Mesendoderm (in vitro differentiated cells): ENCODE measurements around the gene DDB1.

Experiments used
- DNase-seq: peaks from one replicate; pipeline ENCODE4 v3.0.0; 2013
- H2AK5ac ChIP-seq: 2 replicates; pipeline ENCODE4 v1.6.1; 2013; ENCODE audit warnings: low read length, inconsistent platforms
- H2BK120ac ChIP-seq: 2 replicates; pipeline ENCODE4 v1.6.1; 2013; ENCODE audit warnings: low read depth, mild to moderate bottlenecking, low read length, moderate library complexity, mixed read lengths
- H2BK15ac ChIP-seq: replicated peaks from 2 replicates; pipeline ENCODE4 v1.6.1; 2013; ENCODE audit warnings: low read depth, mild to moderate bottlenecking, moderate library complexity
- H2BK5ac ChIP-seq: 2 replicates; pipeline ENCODE4 v1.6.1; 2013; ENCODE audit warnings: low read length, inconsistent platforms
- H3K18ac ChIP-seq: 2 replicates; pipeline ENCODE4 v1.6.1; 2013; ENCODE audit warnings: mild to moderate bottlenecking, low read length, mixed read lengths
- H3K23ac ChIP-seq: one replicate; pipeline ENCODE4 v1.6.1; 2013; ENCODE audit warnings: low read length
- H3K27ac ChIP-seq: 2 replicates; pipeline ENCODE4 v1.5.1; 2013; ENCODE audit warnings: low read depth, mild to moderate bottlenecking, inconsistent platforms, low read length, moderate library complexity
- H3K27me3 ChIP-seq: 2 replicates; pipeline ENCODE4 v1.6.1; 2013; ENCODE audit warnings: low read length, control low read depth, mild to moderate bottlenecking, inconsistent platforms; ENCODE audit not compliant: insufficient read depth, poor library complexity
- H3K36me3 ChIP-seq: 2 replicates; pipeline ENCODE4 v1.6.1; 2013; ENCODE audit warnings: low read length, inconsistent platforms; ENCODE audit not compliant: control insufficient read depth, insufficient read depth
- H3K4ac ChIP-seq: one replicate; pipeline ENCODE4 v1.6.1; 2013; ENCODE audit warnings: low read depth, mild to moderate bottlenecking, low read length, moderate library complexity
- H3K4me1 ChIP-seq: 2 replicates; pipeline ENCODE4 v1.6.1; 2013; ENCODE audit warnings: low read depth, low read length, inconsistent platforms; ENCODE audit not compliant: control insufficient read depth
- H3K4me2 ChIP-seq: 2 replicates; pipeline ENCODE4 v1.6.1; 2013; ENCODE audit warnings: low read length
- H3K4me3 ChIP-seq: 2 replicates; pipeline ENCODE4 v1.5.1; 2013; ENCODE audit warnings: mild to moderate bottlenecking, low read length
- H3K56ac ChIP-seq: one replicate; pipeline ENCODE4 v1.6.1; 2013; ENCODE audit warnings: low read length
- H3K79me1 ChIP-seq: 2 replicates; pipeline ENCODE4 v1.6.1; 2013; ENCODE audit warnings: low read length, inconsistent platforms
- H3K79me2 ChIP-seq: 2 replicates; pipeline ENCODE4 v1.6.1; 2013; ENCODE audit warnings: mild to moderate bottlenecking, low read length; ENCODE audit not compliant: control insufficient read depth, insufficient read depth
- H3K9ac ChIP-seq: 2 replicates; pipeline ENCODE4 v1.6.1; 2013; ENCODE audit warnings: low read length, inconsistent platforms
- H4K5ac ChIP-seq: one replicate; pipeline ENCODE4 v1.6.1; 2013; ENCODE audit warnings: low read length
- H4K8ac ChIP-seq: one replicate; pipeline ENCODE4 v1.6.1; 2013; ENCODE audit warnings: low read depth, mild to moderate bottlenecking, control low read depth, low read length, moderate library complexity
- WGBS: extraction: QIAGEN DNeasy Blood & Tissue Kit; methylation state at CpG from one replicate; pipeline ENCODE4 v1.1.7; 2013; ENCODE audit warnings: low lambda C conversion rate, missing lambda C conversion rate; ENCODE audit not compliant: insufficient coverage; ENCODE audit errors: extremely low coverage; 5-methylcytosine and 5-hydroxymethylcytosine counted together

DDB1 gene

GRCh38 chr11:61353131-61354067, 20.5 kb upstream of the DDB1 start:
- no peak overlapping the region for H3K4me2 ChIP-seq
- H3K27ac ChIP-seq: no peak overlapping the region
- H3K79me2 ChIP-seq: no peaks in the 10 kb centered on the region
- no peaks in the 10 kb centered on the region for H3K79me1 ChIP-seq
- H3K9ac ChIP-seq: no peak overlapping the region
- H3K23ac ChIP-seq: no peak overlapping the region
- H3K27me3 ChIP-seq: no peaks in the 10 kb centered on the region
- no peak overlapping the region for H3K56ac ChIP-seq
- no peak overlapping the region for H3K4me3 ChIP-seq
- H4K8ac ChIP-seq: no peak overlapping the region
- H2BK5ac ChIP-seq: no peak overlapping the region
- H3K36me3 ChIP-seq: peaks cover 2% of the 10 kb centered on the region
- DNase-seq: no peak
- no peak overlapping the region for H2BK15ac ChIP-seq
- H2AK5ac ChIP-seq: no peak overlapping the region
- H2BK120ac ChIP-seq: no peak overlapping the region
- H3K4me1 ChIP-seq: no peaks in the 10 kb centered on the region
- no peak overlapping the region for H3K18ac ChIP-seq
- no peak overlapping the region for H3K4ac ChIP-seq
- WGBS: no CpG with 5 or more reads among the region's 15 CpGs
- no peak overlapping the region for H4K5ac ChIP-seq

- H3K4me1 ChIP-seq: no peaks in the 10 kb centered on the region
- no CpG with 5 or more reads among the region's 8 CpGs for WGBS
- H2AK5ac ChIP-seq: no peak overlapping the region
- no peaks in the 10 kb centered on the region for H3K79me1 ChIP-seq
- H3K23ac ChIP-seq: no peak overlapping the region
- H3K56ac ChIP-seq: no peak overlapping the region
- no peaks in the 10 kb centered on the region for H3K27me3 ChIP-seq
- no peak overlapping the region for H3K4ac ChIP-seq
- H3K79me2 ChIP-seq: no peaks in the 10 kb centered on the region
- H3K27ac ChIP-seq: no peak overlapping the region
- H3K9ac ChIP-seq: no peak overlapping the region
- H4K8ac ChIP-seq: no peak overlapping the region
- no peak overlapping the region for H4K5ac ChIP-seq
- H3K36me3 ChIP-seq: peaks cover 3% of the 10 kb centered on the region
- no peak overlapping the region for H3K4me3 ChIP-seq
- H2BK5ac ChIP-seq: no peak overlapping the region
- no peak overlapping the region for H2BK15ac ChIP-seq
- no peak overlapping the region for H3K4me2 ChIP-seq
- H3K18ac ChIP-seq: no peak overlapping the region
- DNase-seq: no peak
- no peak overlapping the region for H2BK120ac ChIP-seq
Observed at GRCh38 chr11:61352038-61352437, 19.1 kb upstream of the DDB1 start.

DNA sequence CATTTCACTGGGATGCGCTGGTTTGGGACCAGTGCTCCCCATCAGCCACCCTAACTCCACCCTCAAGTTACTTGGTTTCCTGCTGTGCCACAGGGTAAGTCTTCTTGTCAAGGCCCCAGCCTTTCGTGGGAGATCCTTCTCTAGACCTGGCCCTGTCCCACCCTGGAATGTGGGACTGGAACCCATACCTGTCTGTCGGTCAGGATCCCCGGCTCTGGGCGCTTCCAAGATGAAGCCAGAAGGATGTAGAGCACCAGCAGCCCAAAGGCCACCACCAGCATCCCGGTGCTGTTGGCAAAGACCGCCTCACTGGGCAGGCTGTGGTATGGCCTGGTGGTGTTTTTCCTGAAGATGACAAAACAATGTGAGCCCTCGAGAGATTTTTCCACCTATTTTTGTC, 17.9 kb upstream of the DDB1 start:
- no peak overlapping the region for H2BK120ac ChIP-seq
- H3K27me3 ChIP-seq: no peaks in the 10 kb centered on the region
- no peak overlapping the region for H3K23ac ChIP-seq
- H3K4me2 ChIP-seq: no peak overlapping the region
- no peak overlapping the region for H3K27ac ChIP-seq
- H3K4me3 ChIP-seq: no peak overlapping the region
- DNase-seq: no peak
- H2BK15ac ChIP-seq: no peak overlapping the region
- no peak overlapping the region for H2AK5ac ChIP-seq
- no peak overlapping the region for H3K4ac ChIP-seq
- no peak overlapping the region for H2BK5ac ChIP-seq
- no peaks in the 10 kb centered on the region for H3K79me2 ChIP-seq
- H4K5ac ChIP-seq: no peak overlapping the region
- no peaks in the 10 kb centered on the region for H3K4me1 ChIP-seq
- no peak overlapping the region for H4K8ac ChIP-seq
- peaks cover 3% of the 10 kb centered on the region for H3K36me3 ChIP-seq
- no peak overlapping the region for H3K56ac ChIP-seq
- no peak overlapping the region for H3K18ac ChIP-seq
- H3K9ac ChIP-seq: no peak overlapping the region
- no peaks in the 10 kb centered on the region for H3K79me1 ChIP-seq
- no CpG with 5 or more reads among the region's 8 CpGs for WGBS

DNA sequence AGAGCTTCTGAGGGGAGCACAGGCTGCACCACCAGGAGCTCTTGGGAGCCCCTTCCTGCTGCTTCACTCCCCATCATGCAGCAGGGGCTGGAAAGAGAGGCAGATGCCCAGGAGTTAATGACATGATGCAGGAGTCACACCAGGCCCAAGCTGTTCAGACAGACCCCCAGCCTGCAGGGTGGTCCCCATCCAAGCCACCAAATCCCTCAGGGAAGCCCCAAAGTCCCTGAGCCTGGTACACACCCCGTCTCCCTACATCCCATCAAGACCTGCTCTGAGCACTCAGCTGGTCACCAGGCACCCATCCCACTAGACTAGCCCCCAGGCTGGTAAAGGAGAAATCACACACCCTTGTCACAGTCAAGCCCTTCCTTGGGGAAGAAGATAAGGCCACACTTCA, 17.4 kb upstream of the DDB1 start:
- H3K18ac ChIP-seq: no peak overlapping the region
- no peak overlapping the region for H3K27ac ChIP-seq
- WGBS: no CpG with 5 or more reads among the region's 1 CpG
- H3K56ac ChIP-seq: no peak overlapping the region
- no peak overlapping the region for H3K23ac ChIP-seq
- no peak overlapping the region for H2AK5ac ChIP-seq
- H3K4ac ChIP-seq: no peak overlapping the region
- H3K27me3 ChIP-seq: no peaks in the 10 kb centered on the region
- H3K4me1 ChIP-seq: no peaks in the 10 kb centered on the region
- no peaks in the 10 kb centered on the region for H3K79me2 ChIP-seq
- H2BK15ac ChIP-seq: no peak overlapping the region
- H3K79me1 ChIP-seq: no peaks in the 10 kb centered on the region
- H3K9ac ChIP-seq: no peak overlapping the region
- peaks cover 3% of the 10 kb centered on the region for H3K36me3 ChIP-seq
- H4K8ac ChIP-seq: no peak overlapping the region
- H2BK120ac ChIP-seq: no peak overlapping the region
- H3K4me2 ChIP-seq: no peak overlapping the region
- no peak overlapping the region for H2BK5ac ChIP-seq
- no peak for DNase-seq
- H4K5ac ChIP-seq: no peak overlapping the region
- no peak overlapping the region for H3K4me3 ChIP-seq

GRCh38 chr11:61349916-61350315, 17.0 kb upstream of the DDB1 start:
- Histone ChIP-seq H3K4ac (no peak overlapping the region), H3K56ac (no peak overlapping the region), H3K4me3 (no peak overlapping the region), H3K79me2 (no peaks in the 10 kb centered on the region), H2BK15ac (no peak overlapping the region), H3K79me1 (no peaks in the 10 kb centered on the region), H3K27ac (no peak overlapping the region), H2AK5ac (no peak overlapping the region), H4K5ac (no peak overlapping the region), H3K27me3 (no peaks in the 10 kb centered on the region), H2BK5ac (no peak overlapping the region), H3K18ac (no peak overlapping the region), H4K8ac (no peak overlapping the region), H2BK120ac (no peak overlapping the region), H3K4me1 (no peaks in the 10 kb centered on the region), H3K4me2 (no peak overlapping the region), H3K36me3 (peaks cover 3% of the 10 kb centered on the region), H3K23ac (no peak overlapping the region), H3K9ac (no peak overlapping the region)
- DNase-seq: no peak
- WGBS: no CpG with 5 or more reads among the region's 10 CpGs
